Psoas muscle (tissue), 8 donors: ENCODE measurements around the gene GLB1L2. TPM values are rescaled to one million over a fixed set of nuclear protein-coding genes. Genes with fewer than 3 reads are reported as not detected.

Experiments
- ATAC-seq, 4 donors: fragments of 200-7000 bp; cut with Tn5 transposase; one replicate each; pipeline ENCODE4 v1.9.1; 2020; ENCODE audit warnings: moderate library complexity in 3 of 4, mild to moderate bottlenecking in 2 of 4
- DNase-seq, 2 donors: peaks; one replicate each; pipeline ENCODE4 v3.0.0-alpha.2; 2020
- H3K27ac ChIP-seq: fragments of 200-600 bp; one replicate; pipeline ENCODE4 v1.8.0; 2022
- H3K27me3 ChIP-seq, 3 donors: fragments of 200-600 bp in 1 of 3; one replicate each; pipeline versions ENCODE4 v1.6.1 to v1.8.0; 2013 to 2022; ENCODE audit warnings: low read length in 2 of 3, mild to moderate bottlenecking in 2 of 3, moderate library complexity in 1 of 3; ENCODE audit not compliant: insufficient read depth in 3 of 3
- H3K36me3 ChIP-seq, 2 donors: fragments of 200-600 bp in 1 of 2; one replicate each; pipeline versions ENCODE4 v1.6.1 to v1.8.0; 2013 to 2022; ENCODE audit warnings: low read depth in 1 of 2, mild to moderate bottlenecking in 1 of 2, moderate library complexity in 1 of 2; ENCODE audit not compliant: insufficient read depth in 1 of 2
- H3K4me1 ChIP-seq: fragments of 200-600 bp; one replicate; pipeline ENCODE4 v1.8.0; 2022
- H3K4me3 ChIP-seq: fragments of 200-600 bp; one replicate; pipeline ENCODE4 v1.8.0; 2022; ENCODE audit warnings: mild to moderate bottlenecking
- H3K9me3 ChIP-seq: fragments of 200-600 bp; one replicate; pipeline ENCODE4 v1.8.0; 2022
- CTCF ChIP-seq: fragments of 200-600 bp; IDR thresholded peaks from one replicate; pipeline ENCODE4 v1.8.0; 2022; ENCODE audit warnings: antibody characterized with exemption
- WGBS, 3 donors: extraction: QIAGEN DNeasy Blood & Tissue Kit; methylation state at CpG; one replicate each; pipeline versions ENCODE4 v1.1.6 to v1.1.7; 2013; 5-methylcytosine and 5-hydroxymethylcytosine counted together
- intact Hi-C, 2 donors: fragments of 100-400 bp; cut with DNase I; formaldehyde crosslinking; loops; one replicate each; pipeline versions ENCODE4 v1.11.0 to v1.14.2; 2022
- polyA plus RNA-seq, 3 donors: library from polyadenylated mRNA; stranded (reverse); fragments of 200-250 nt; gene quantifications; one replicate each; pipeline ENCODE4 v1.2.3, GENCODE V29; 2013
- total RNA-seq, 4 donors: library from RNA; stranded (reverse); fragmentation: NEBNext Ultra II Directional in 2 of 4; extraction: Animal tissue kit (Norgen Biotek cat#: 25700) in 2 of 4; gene quantifications; one replicate each; pipeline versions ENCODE4 v1.2.1 to v1.2.4, GENCODE V29; 2021 to 2023
- donor health status: healthy with polysubstance abuse.
- donor health status: DM: no; HTN: no; CAD: no; lungs with moderate emphysema.
- donor health status: Bipolar disorder and iron deficiency.
- donor health status: healthy.
- donor health status: DM: yes; HTN: yes; CAD: no.
- donor health status: DM: no; HTN: no; CAD: no.
- donor health status: DM: no; HTN: no; CAD: no.
- donor health status: DM: yes; HTN: yes; CAD: no.

Gene GLB1L2
- total and polyA plus RNA-seq, 7 donors = 0.14 to 1.5 (median 0.91) TPM

GRCh38 chr11:134332189-134332631 is 422 bp downstream of the GLB1L2 start:
- intact Hi-C loops = no loop called here
- peak; percentile 30 to 55 (median 45) for ATAC-seq
- Histone ChIP-seq H3K4me3 (peak overlapping the region; percentile 78), H3K9me3 (no peaks in the 10 kb centered on the region), H3K4me1 (peaks cover 9% of the 10 kb centered on the region), H3K27me3 (peaks cover 0 to 8% (median 0%) of the 10 kb centered on the region in 3 donors), H3K27ac (no peak overlapping the region), H3K36me3 (no peaks in the 10 kb centered on the region)
- no peak for TF ChIP-seq CTCF
- no peak for DNase-seq
- 2 to 4% (median 2%) methylated on average over 25 to 40 of the region's 40 CpGs for WGBS, 3 donors

- no peak overlapping the region for H3K27ac ChIP-seq
- intact Hi-C loops = no loop called here
- no peak for TF ChIP-seq CTCF
- peak overlapping the region; percentile 78 for H3K4me3 ChIP-seq
- peaks cover 9% of the 10 kb centered on the region for H3K4me1 ChIP-seq
- peaks cover 0 to 8% (median 0%) of the 10 kb centered on the region in 3 donors for H3K27me3 ChIP-seq
- H3K36me3 ChIP-seq = no peaks in the 10 kb centered on the region
- DNase-seq (no peak), ATAC-seq (no peak)
- no peaks in the 10 kb centered on the region for H3K9me3 ChIP-seq
- WGBS, 3 donors = 48 to 59% (median 55%) methylated on average over 7 of the region's 7 CpGs
These were observed 994 bp downstream of the GLB1L2 start for GRCh38 chr11:134332782-134333181.

GRCh38 chr11:134333312-134333711 is 1.5 kb downstream of the GLB1L2 start:
- no peak overlapping the region for H3K27ac ChIP-seq
- 72 to 77% (median 77%) methylated on average over 7 of the region's 7 CpGs for WGBS, 3 donors
- no peak for TF ChIP-seq CTCF
- H3K4me1 ChIP-seq = peaks cover 9% of the 10 kb centered on the region
- peaks cover 0 to 8% (median 0%) of the 10 kb centered on the region in 3 donors for H3K27me3 ChIP-seq
- ATAC-seq (no peak), DNase-seq (no peak)
- H3K36me3 ChIP-seq = no peaks in the 10 kb centered on the region
- intact Hi-C loops = no loop called here
- no peak overlapping the region for H3K4me3 ChIP-seq
- H3K9me3 ChIP-seq = no peaks in the 10 kb centered on the region

- Histone ChIP-seq H3K4me3 (no peak overlapping the region), H3K27ac (no peak overlapping the region), H3K9me3 (no peaks in the 10 kb centered on the region), H3K27me3 (peaks cover 0 to 8% (median 0%) of the 10 kb centered on the region in 3 donors), H3K4me1 (peaks cover 9% of the 10 kb centered on the region), H3K36me3 (no peaks in the 10 kb centered on the region)
- intact Hi-C loops = no loop called here
- 44 to 55% (median 48%) methylated on average over 3 of the region's 3 CpGs for WGBS, 3 donors
- no peak for DNase-seq
- no peak for TF ChIP-seq CTCF
- ATAC-seq = no peak
These were observed 2.2 kb downstream of the GLB1L2 start for GRCh38 chr11:134333946-134334345.
